HG03025 (cell line): ENCODE results near the gene METTL22.

Experiments used
- ATAC-seq: cut with Tn5 transposase; IDR thresholded peaks from one replicate; pipeline ENCODE4 v1.9.1; 2021; ENCODE audit warnings: mild to moderate bottlenecking, moderate library complexity; ENCODE audit not compliant: unreplicated experiment, low FRiP score

METTL22 gene

DNA sequence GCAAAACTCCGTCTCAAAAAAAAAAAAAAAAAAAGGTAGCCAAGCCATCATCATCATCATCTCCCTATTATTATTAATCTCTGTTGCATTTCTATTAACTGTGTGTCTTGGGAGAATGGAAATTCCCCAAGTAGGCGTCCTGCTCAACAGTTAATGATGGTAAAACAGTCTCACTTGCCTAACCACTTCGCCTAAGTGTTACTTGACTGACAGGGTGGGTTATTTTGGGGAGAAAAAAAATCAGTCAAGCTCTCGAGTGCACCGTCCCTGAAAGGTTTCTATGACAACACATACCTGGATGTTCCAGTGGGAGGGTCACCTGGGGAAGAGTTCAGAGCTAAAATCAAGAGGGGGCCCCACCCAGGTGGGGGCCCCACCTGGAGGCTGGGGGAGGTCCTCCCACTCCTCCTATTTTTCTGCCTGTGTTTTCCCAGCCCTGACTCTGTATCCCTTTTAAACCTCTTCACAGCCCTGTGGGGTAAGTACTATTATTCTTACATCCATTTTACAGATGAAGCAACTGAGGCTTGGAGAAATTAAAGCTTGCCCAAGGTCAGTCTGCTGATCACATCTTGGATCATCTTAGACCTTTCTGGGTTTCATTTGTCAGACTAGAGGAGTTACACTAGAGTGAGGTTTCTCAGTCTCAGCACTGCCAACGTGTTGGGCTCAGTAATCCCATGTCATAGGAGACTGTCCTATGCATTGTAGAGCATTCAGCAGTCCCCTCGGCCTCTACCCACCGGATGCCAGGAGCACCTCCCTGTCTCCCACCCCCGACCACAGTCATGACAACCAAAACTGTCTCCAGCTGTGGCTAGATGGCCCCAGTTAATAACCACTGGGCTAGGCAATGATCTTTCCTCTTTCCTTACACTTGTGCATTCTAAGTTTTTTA is 41.9 kb downstream of the METTL22 start:
- no peak for ATAC-seq

DNA sequence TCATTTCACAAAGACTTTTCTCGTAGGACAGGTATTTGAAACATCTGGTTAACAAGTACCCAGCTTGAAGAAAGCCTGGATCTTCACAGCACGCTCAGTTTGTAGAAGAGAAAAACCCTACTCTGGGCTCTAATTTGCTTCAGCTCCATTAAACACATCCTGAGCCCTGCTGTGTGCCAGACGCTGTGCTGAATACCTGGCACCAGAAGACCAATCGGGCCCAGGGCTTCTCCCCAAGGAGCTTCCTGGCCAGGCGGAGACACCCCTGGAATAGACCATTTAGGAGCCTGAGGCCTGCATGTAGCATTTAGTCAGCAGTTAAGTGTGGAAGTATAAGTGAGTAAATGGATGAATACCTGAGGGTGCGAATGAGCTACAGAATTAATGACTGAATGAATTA is 44.0 kb downstream of the METTL22 start:
- ATAC-seq = no peak

DNA sequence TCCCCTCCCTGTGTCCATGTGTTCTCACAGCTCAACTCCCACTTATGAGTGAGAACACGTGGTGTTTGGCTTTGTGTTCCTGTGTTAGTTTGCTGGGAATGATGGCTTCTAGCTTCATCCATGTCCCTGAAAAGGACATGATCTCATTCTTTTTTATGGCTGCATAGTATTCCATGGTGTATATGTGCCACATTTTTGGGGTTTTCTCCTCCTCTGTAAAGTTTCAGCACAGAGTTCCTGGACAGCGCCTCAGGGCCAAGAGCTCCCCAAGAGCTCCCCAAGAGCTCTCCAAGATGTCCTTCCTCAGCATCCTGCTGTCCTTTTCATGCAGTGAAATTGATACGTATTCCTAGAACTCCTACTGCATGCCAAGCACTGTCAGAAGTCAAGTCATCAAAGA is 46.0 kb downstream of the METTL22 start:
- ATAC-seq = no peak

DNA sequence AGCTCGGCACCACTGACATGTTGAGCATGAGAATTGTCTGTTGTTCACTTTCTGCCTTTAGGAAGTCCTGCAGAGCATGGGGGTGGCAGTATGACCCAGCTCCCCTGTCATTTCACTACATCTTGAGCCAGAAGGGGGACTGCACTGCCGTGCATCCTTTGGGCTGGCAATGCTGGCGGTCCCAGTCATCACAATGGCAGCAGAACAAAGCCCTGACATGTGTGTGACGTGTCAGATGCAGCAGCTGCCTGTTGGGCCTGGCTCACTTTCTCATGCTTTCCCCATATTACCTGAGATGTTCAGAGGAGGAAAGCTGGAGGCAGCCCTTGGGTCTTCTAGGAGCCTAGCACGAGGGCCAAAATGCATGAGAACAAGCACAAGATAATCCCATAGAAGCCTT is 46.6 kb downstream of the METTL22 start:
- no peak for ATAC-seq

DNA sequence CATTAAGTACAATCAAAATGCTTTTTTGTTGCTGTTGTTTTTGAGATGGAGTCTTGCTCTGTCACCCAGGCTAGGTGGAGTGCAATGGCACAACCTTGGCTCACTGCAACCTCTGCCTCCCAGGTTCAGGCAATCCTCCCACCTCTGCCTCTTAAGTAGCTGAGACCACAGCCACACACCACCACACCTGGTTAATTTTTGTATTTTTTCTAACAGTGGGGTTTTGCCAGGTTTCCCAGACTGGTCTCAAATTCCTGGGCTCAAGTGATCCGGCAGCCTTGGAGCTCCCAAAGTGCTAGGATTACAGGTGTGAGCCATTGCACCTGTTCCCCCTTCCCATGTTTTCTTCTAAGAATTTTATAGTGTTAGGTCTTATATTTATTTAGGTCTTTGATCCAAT is 48.0 kb downstream of the METTL22 start:
- no peak for ATAC-seq

DNA sequence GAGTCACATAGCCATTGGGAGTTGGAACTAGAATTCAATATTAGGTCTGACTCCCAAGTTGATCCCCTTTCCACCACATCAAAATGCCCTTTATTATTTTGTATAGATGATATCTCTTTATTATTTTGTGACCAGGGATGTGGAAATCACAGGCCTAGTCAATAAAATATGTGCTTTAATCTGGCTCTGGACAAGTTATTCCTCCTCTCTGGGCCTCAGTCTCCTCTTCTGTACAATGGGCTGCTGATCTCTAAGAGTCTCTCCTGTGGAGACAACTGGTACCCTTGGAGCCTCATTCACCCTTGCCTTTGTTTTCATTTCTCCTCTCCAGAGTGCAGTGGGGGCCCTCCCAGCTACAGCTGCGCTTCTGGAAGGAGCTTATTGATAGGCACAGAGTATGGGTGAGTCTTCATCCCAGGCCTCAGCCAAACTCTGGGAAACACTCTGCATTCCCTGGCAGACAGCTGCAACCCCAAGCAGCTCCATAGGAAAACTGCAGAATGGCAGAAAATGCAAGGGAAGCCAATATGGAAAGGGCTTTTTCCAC is 48.6 kb downstream of the METTL22 start:
- ATAC-seq = no peak

DNA sequence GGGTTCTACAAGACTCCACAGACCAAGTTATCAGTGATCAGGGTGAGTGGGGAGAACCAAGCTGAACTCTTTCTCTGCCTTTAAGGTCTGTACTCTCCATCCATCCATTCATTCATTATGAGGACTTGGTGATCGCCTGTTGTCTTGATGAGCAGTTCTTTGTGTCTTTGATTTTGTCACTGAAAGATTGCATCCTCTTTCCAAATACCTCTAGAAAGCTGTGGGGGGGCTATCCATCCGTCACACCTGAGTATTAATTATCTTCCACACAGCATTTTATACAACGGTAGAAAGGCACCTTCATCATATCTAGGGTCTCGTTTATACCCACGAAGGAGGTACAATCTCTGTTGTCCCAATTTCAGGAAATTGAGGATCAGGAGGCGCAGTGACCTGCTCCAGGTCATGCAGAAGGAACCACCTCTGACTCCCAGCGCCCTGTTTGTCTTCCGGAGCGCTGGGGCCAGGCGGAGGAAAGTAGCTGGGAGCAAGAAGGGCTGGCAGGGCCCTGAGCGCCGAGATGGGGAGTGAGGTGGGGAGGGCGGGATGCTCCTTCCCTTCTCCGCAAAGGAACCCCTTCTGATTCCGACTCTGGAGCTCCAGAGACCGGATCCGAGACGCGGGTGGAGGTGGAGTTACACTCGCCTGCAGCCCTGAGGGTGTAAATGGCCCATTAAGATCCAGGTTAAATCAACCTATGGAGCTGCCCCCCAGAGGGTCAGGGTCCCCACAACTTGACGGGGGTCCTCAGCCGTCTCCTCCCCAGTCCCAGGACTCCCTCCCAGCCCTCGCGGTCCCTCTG is 52.3 kb downstream of the METTL22 start:
- peak; percentile 36 for ATAC-seq

DNA sequence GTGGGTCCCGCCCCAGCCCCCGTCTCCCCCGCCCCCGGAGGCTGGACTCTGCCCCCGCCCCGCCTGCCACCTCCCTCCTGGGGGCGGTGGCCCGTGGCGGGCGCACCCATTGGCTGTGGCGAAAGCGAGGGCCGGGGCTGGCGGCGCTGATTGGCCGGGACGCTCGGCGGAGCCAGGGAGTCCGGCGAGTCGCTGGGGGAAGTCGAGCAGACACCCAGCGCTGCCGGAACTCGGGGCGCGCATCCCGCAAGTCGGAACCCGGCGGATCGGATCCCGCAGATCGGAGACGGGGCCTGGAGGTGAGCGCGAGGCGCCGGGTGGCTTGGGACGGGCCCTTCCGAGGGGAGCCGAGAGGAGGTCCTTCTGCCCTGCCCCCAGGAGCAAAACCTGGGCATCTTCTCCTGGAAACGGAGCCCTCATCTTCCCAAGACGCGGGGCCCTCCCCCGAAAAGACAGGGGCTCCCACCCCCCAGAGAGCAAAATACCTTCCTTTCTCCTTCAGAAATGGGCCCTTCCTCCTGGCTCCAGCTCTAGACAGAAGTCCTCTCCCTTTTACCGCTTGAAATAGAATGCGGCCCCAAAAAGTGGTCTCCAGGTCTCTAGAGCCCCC is 53.0 kb downstream of the METTL22 start, which contains the start of gene ABAT:
Gene ABAT (plus strand): TSS at position 205 of the 610 bp plus-strand sequence. CDS start 61,123 bp downstream, outside the sequence.
- ATAC-seq = peak; percentile 98

DNA sequence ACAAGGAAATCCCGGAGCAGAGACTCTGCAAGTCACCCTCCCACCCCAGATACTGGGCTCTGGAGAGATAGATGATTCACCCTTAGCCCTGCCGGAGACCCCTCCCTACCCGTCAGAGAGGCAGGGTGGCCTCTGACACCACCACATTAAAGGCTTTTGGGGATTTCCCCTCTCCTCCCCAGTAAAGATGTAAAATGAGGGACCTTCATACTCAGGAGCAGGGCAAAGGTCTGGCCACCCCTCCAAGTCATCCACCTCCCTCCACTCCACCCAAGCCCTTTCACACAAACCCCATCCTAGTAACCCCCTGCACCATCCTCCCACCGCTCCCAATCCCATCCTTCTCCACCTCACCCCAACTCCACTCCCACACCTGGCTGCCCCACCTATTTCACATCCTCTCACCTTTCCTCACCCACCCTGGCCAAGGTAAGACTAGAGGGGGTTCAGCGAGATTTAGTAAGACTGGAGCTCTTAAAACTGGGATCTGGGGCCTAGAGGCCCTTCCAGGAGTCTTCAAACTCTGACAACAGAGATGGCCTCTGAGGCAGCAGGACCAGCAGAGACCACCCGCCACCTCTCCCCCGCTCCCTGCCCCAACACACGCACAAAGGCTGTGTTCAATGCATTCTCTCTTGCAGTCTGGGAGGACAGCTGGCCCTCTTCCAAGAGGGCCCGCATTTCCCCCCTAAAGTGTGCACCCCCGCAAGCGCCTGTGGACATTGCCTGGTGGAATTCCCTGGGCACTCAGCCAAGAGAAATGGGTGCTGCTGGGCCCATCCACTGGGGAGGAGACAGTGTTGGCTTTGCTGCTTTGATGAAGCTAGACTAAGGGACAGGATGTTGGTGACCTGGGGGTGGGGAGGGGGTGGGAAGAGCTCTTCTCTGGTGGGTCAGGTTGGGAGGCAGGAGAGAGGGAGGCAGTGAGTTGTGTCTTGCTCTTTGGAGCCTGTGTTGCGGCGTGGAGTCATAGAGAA is 54.0 kb downstream of the METTL22 start:
- no peak for ATAC-seq

DNA sequence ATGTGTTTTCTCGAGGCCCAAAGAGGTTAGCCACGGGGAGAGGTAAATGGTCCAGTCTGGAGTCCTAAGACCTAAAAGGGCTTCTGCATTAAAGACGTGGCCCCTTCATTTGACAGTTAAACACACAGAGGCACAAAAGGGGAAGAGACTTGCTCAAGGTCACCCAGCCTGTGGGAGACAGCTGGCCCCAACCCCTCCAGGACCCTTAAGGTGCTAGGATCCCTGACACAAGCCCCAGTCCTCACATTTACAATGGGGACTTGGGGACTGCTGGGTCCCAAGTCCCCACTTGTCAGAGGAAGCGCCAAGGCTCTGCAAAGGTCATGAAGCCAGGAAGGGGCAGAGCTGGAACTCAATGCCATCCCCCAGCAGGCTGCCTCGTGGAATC is 54.7 kb downstream of the METTL22 start:
- ATAC-seq = no peak

DNA sequence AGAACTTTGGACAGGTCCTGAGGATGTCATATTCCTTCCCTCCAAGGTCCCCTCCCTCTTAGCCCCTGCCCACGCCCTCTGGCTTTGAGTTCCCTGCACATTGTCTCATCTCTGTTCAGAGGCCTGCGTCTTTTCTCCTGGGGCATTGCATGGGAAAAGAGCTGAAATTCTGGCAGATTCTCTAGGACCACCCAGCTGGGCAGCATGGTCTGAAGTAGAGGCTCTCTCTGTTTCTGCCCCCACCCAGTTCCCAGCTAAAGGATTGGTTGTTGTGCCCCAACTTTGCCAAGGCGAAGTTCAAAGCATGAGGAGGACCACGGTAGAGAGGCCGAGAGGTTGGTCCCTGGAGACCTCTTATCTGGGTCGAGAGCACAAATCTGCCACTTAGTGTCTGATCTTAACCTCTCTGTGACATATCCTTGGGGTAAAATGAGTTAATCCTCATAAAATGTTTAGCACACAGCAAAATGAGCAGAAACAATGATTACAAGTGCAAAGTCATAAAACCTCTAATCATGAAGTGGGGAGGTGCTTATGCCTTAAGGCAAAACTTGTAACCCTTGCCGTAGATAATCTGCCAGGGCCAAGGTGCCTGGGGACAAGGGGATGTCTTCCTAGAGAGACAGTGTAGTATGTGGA is 55.4 kb downstream of the METTL22 start:
- no peak for ATAC-seq

DNA sequence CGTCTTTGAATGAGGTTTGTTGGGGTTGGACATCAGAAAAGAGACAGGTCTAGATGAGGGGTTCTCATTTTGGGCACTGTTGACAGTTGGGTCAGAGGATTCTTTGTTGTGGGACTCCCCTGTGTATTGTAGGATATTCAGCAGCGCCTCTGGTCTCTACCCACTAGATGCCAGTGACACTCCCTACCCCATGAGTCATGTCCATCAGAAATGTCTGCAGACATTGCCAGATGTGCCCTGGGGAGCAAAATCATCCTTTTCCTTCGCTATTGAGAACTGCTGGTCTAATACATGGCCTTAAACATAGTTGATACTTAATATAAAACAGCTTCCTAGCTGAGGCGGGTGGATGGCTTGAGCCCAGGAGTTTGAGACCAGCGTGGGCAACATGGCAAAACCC is 56.0 kb downstream of the METTL22 start:
- ATAC-seq = no peak

DNA sequence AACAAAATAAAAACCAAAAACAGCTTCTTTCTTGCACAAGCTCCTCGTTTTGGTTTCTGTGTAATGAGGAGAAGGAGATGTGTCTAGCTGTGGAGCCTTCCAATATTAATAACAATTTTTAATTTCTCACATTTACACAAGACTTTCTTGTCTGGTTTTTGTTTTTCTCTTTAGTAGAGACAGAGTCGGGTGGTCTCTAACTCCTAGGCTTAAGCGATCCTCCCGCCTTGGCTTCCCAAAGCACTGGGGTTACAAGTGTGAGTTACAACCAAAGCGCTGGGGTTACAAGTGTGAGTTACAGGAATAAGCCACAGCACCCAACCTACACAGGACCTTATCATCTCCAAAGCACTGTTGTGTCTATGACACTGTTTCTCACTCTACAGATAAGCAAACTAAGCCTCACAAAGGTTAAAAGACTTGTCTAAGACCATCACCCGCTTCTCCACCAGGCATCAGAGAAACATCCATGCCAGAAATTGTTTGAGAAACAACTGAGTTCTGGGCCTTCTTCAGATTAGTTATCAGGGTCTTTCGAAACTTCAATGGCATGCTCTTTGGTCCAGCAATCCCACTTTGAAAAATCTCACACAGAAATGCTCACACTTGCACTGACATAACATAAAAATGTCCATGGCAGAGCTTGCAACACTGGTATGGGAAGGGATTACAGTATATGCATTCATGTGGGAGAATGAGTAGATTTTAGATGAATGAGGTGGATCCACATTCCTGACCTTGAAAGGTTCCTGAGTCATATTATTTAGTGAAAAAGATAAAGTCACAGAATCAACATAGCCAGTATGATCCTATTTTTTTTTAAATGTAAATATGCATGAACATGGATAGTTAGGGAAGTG is 56.8 kb downstream of the METTL22 start:
- ATAC-seq = no peak

DNA sequence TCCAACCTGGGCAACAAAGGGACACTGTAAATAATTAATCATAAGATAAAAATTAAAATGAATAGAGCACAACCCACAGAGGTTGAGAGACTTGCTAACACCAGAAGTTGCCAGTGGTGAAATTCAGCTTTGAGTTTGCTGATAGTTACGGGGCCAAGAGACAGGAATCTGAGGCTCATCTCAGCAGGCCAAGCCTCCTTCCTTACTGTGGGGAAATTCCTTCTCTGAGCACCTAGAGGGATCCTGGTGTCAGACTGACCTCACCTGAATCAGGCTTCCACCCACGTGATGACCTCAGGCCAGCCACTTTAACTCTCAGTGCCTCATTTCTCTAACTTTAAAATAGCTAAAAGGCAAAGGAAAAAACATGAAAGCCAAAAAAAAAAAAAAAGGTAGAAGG is 57.7 kb downstream of the METTL22 start:
- no peak for ATAC-seq

DNA sequence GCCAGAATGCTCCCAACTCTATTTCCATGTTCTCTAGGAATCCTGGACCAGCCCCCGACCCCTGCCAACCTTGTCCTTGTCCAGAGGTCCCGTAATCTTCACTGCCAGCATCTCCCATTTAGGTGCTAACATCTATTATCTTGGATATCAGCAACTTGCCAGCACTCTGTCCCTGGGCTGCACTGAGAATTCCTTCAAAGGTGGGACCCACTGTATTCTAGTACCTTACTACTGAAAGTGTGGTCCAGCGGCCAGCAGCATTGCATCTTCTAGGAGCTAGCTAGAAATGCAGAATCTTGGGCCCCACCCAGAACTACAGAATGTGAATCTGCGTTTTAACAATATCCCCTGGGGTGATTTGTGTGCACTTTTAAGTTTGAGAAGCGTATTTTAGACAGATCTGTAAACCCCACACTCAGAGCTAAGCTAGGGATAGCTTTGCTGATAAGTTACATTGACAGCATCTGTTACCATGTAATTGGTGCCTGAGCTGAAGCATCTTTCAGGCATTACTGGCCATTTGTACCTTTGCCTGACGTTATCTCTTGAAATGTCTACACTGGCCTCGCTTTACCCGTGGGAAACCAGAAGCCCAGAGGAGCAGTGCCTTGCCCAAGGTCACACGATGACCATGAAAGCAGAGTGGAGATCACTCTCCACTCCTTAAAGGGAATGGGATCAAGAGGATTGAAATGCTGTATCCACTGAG is 61.2 kb downstream of the METTL22 start:
- ATAC-seq = no peak

DNA sequence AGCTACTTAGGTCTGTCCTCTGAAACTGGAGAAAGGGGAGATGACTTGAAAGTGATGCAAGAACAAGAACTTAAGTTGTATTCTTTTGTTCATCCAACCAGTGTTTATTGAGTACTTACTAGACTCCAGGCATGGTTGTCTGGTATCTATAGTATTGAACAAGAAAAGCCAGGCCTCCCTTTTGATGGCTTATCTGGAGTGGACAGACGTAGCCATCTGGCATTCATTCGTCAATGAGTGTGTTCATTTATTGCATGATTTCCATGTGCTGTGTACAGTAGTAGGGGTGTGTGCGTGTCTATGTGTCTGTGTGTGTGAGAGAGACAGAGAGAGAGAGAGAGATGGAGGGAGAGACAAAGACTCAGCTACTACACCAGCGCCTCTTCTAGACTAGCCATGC is 62.1 kb downstream of the METTL22 start:
- ATAC-seq = no peak

DNA sequence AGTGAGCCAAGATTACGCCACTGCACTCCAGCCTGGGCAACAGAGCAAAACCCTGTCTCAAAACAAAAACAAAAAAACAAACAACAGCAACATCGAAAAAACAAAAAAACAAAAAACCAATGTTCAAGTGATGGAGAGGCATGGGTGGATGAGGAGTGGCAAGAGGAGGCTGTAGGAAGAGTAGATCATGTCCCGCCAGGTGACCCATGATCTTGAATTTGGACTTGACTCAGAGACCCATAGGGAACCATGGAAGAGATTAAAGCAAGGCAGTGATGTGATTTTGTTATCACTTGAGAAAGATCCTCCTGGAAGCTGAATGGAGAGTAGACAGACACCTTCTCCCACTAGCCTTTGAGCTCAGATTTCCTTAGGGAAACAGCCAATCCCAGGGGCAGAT is 64.1 kb downstream of the METTL22 start:
- no peak for ATAC-seq
